Heart right ventricle (tissue), 16 donors: ENCODE results near the gene CNRIP1. TPM values are rescaled to one million over a fixed set of nuclear protein-coding genes. Genes with fewer than 3 reads are reported as not detected.

Experiments
- ATAC-seq, 8 donors: fragments of 200-7000 bp; cut with Tn5 transposase; one replicate each; pipeline ENCODE4 v1.9.1; 2020; ENCODE audit warnings: mild to moderate bottlenecking in 8 of 8, moderate library complexity in 8 of 8, moderate number of reproducible peaks in 1 of 8
- DNase-seq, 2 donors: peaks; one replicate each; pipeline ENCODE4 v3.0.0-alpha.2; 2020
- H3K27ac ChIP-seq, 10 donors: fragments of 200-600 bp; sonication (generic) in 2 of 10; one replicate each; pipeline versions ENCODE4 v1.5.0 to v1.8.0; 2020 to 2022; ENCODE audit warnings: mild to moderate bottlenecking in 3 of 10
- H3K27me3 ChIP-seq, 7 donors: fragments of 200-600 bp; one replicate each; pipeline ENCODE4 v1.8.0; 2021 to 2022; ENCODE audit warnings: mild to moderate bottlenecking in 2 of 7
- H3K36me3 ChIP-seq, 9 donors: fragments of 200-600 bp; sonication (generic) in 1 of 9; one replicate each; pipeline versions ENCODE4 v1.5.0 to v1.8.0; 2020 to 2022; ENCODE audit warnings: mild to moderate bottlenecking in 2 of 9
- H3K4me1 ChIP-seq, 9 donors: fragments of 200-600 bp; sonication (generic) in 1 of 9; one replicate each; pipeline versions ENCODE4 v1.5.0 to v1.8.0; 2020 to 2022; ENCODE audit warnings: mild to moderate bottlenecking in 4 of 9
- H3K4me3 ChIP-seq, 10 donors: fragments of 200-600 bp; sonication (generic) in 2 of 10; one replicate each; pipeline versions ENCODE4 v1.5.0 to v1.8.0; 2020 to 2022; ENCODE audit warnings: mild to moderate bottlenecking in 7 of 10, moderate library complexity in 2 of 10
- H3K9me3 ChIP-seq, 11 donors: fragments of 200-600 bp in 10 of 11; sonication (generic) in 2 of 11; one replicate each; pipeline versions ENCODE4 v1.5.0 to v1.8.0; 2013 to 2022; ENCODE audit warnings: mild to moderate bottlenecking in 2 of 11, control low read depth in 1 of 11, moderate library complexity in 1 of 11
- CTCF ChIP-seq, 9 donors: fragments of 200-600 bp; sonication (generic) in 2 of 9; IDR thresholded peaks; one replicate each; pipeline versions ENCODE4 v1.5.0 to v1.8.0; 2021 to 2022; ENCODE audit warnings: antibody characterized with exemption in 9 of 9, mild to moderate bottlenecking in 5 of 9, moderate library complexity in 1 of 9
- WGBS, 2 donors: extraction: QIAGEN DNeasy Blood & Tissue Kit; methylation state at CpG; one replicate each; pipeline ENCODE4 v1.1.7; 2013; ENCODE audit warnings: inconsistent platforms in 1 of 2; 5-methylcytosine and 5-hydroxymethylcytosine counted together
- intact Hi-C, 10 donors: fragments of 100-400 bp; cut with DNase I; formaldehyde crosslinking; loops; one replicate each; pipeline versions ENCODE4 v1.11.1 to v1.14.2; 2022
- long read RNA-seq, 3 donors: library from polyadenylated mRNA; unstranded; transcript quantifications; one replicate each; pipeline ENCODE4 v2.0.0, GENCODE V29; 2020 to 2021
- polyA plus RNA-seq, 2 donors: library from polyadenylated mRNA; stranded (reverse); fragments of 200-250 nt; gene quantifications; one replicate each; pipeline ENCODE4 v1.2.3, GENCODE V29; 2013
- total RNA-seq, 10 donors: library from RNA; stranded (reverse); fragmentation: NEBNext Ultra II Directional in 3 of 10; extraction: Animal tissue kit (Norgen Biotek cat#: 25700) in 3 of 10; gene quantifications; one replicate each; pipeline versions ENCODE4 v1.2.1 to v1.2.4, GENCODE V29; 2021 to 2023
- donor health status: Arrhythmogenic right ventricular cardiomyopathy.
- donor health status: ischemic (EF 13 %, LVEDD 7.1; RV severe dilation, severe dysfunction).
- donor health status: healthy with polysubstance abuse.
- donor health status: DM: no; HTN: yes; CAD: no.
- donor health status: DM: no; HTN: no; CAD: no.
- donor health status: ischemic (EF 25% LVEDD 6.9; RV normal size, moderate dysfunction).
- donor health status: ischemic (EF 25% LVEDD 5.7; RV mildly dilated, moderate dysfunction).
- donor health status: healthy.
- donor health status: DM: yes; HTN: yes; CAD: no.
- donor health status: Ischemic cardiomyopathy.
- donor health status: ischemic (EF 35%, LVEDD 5.7; RV mildly dilated, moderate dysfunction).
- donor health status: nonischemic (EF 11% LVEDD 7.7; RV severe dilation, severe dysfunction).
- donor health status: DM: yes; HTN: yes; CAD: no.
- donor health status: PGD.
- donor health status: ischemic (EF 29% LVEDD 5.4; RV normal size, mild dysfunction).
- donor health status: nonischemic (EF 23%, LVEDD 6.1; RV moderate dilation, normal function).

Gene CNRIP1
- total RNA-seq (10 to 100 TPM in 2 of 10 donors, 1 to 10 TPM in 8; 4.8 to 13.4 (median 7.9) TPM), polyA plus RNA-seq (10 to 100 TPM; 10.5 to 12.8 TPM)
- long read RNA-seq, donor 1, transcript CNRIP1-201 (3 exons, 1,953 nt) = major isoform, 6 of 10 reads
- long read RNA-seq, donor 1, partial matches to known transcripts = 3 of 10 reads
- long read RNA-seq, donor 1, other reads (novel, unspliced or antisense) = 1 of 10 reads
- long read RNA-seq, donor 2, transcript CNRIP1-201 (3 exons, 1,953 nt) = major isoform, 7 of 10 reads
- long read RNA-seq, donor 2, partial matches to known transcripts = 1 of 10 reads
- long read RNA-seq, donor 2, other reads (novel, unspliced or antisense) = 1 of 10 reads
- long read RNA-seq, donor 3, transcript CNRIP1-201 (3 exons, 1,953 nt) = major isoform, 15 of 23 reads
- long read RNA-seq, donor 3, partial matches to known transcripts = 3 of 23 reads
- long read RNA-seq, donor 3, other reads (novel, unspliced or antisense) = 3 of 23 reads

- WGBS, 2 donors = 0% methylated on average over 63 to 64 of the region's 64 CpGs
- peak in 3 of 9 donors; percentile 12 to 23 (median 20) for TF ChIP-seq CTCF (IDR thresholded peaks at IDR 0.05)
- intact Hi-C loops = loop anchor here in 2 of 10 donors (2.0 to 10.0 kb wide), 3 partner anchors 67 to 125 kb away; partner anchors contain the start of gene PPP3R1 (in 2 of the 2)
Observed at GRCh38 chr2:68319398-68320117, at the start of gene CNRIP1. CNRIP1 (minus strand) TSS chr2:68319949; CDS start chr2:68319400, 549 bp downstream.

GRCh38 chr2:68369337-68369734 lies 49.6 kb upstream of the CNRIP1 start:
- peak overlapping the region in 1 of 10 donors; percentile 63 for H3K4me3 ChIP-seq
- TF ChIP-seq CTCF (IDR thresholded peaks at IDR 0.05) = no peak
- peak overlapping the region in 1 of 10 donors; percentile 87 for H3K27ac ChIP-seq
- 93% methylated on average over 10 of the region's 10 CpGs for WGBS, 2 donors
- no peaks in the 10 kb centered on the region for H3K27me3 ChIP-seq
- peaks cover 0 to 66% (median 0%) of the 10 kb centered on the region in 9 donors for H3K4me1 ChIP-seq
- H3K36me3 ChIP-seq = peaks cover 0 to 8% (median 0%) of the 10 kb centered on the region in 9 donors
- no peak for DNase-seq
- H3K9me3 ChIP-seq = no peaks in the 10 kb centered on the region
- intact Hi-C loops = loop anchor here in 3 of 10 donors (10.0 kb wide), 2 partner anchors 65 to 245 kb away; no protein-coding TSS in a partner anchor
- no peak for ATAC-seq

More at GRCh38 chr2:68319398-68320117, at the start of gene CNRIP1:
- Histone ChIP-seq H3K4me1 (peaks cover 0 to 31% (median 20%) of the 10 kb centered on the region in 9 donors), H3K4me3 (peak within 1 kb of the TSS; percentile 61 to 93 (median 82)), H3K36me3 (peaks cover 0 to 27% (median 0%) of the 10 kb centered on the region in 9 donors), H3K9me3 (peaks cover 0 to 2% (median 0%) of the 10 kb centered on the region in 11 donors), H3K27me3 (peaks cover 0 to 27% (median 0%) of the 10 kb centered on the region in 7 donors), H3K27ac (peak within 1 kb of the TSS; percentile 93 to 99 (median 98))
- ATAC-seq (peak; percentile 84 to 95 (median 88)), DNase-seq (peak; percentile 77 to 87)

- ATAC-seq (peak in 1 of 8 donors; percentile 45), DNase-seq (no peak)
- H3K27me3 ChIP-seq = no peaks in the 10 kb centered on the region
- peaks cover 0 to 8% (median 0%) of the 10 kb centered on the region in 9 donors for H3K36me3 ChIP-seq
- H3K27ac ChIP-seq = peak overlapping the region in 2 of 10 donors; percentile 39 to 87
- H3K4me1 ChIP-seq = peaks cover 0 to 66% (median 0%) of the 10 kb centered on the region in 9 donors
- intact Hi-C loops = loop anchor here in 3 of 10 donors (10.0 kb wide), 2 partner anchors 66 to 244 kb away; no protein-coding TSS in a partner anchor
- H3K4me3 ChIP-seq = peak overlapping the region in 1 of 10 donors; percentile 63
- no peak for TF ChIP-seq CTCF (IDR thresholded peaks at IDR 0.05)
- WGBS, 2 donors = 81 to 89% methylated on average over 6 of the region's 6 CpGs
- H3K9me3 ChIP-seq = peaks cover 0 to 1% (median 0%) of the 10 kb centered on the region in 11 donors
Observed at GRCh38 chr2:68368654-68369336, 49.0 kb upstream of the CNRIP1 start.
